H1 (cell line): ENCODE data around the gene ASGR2. TPM values are rescaled to one million over a fixed set of nuclear protein-coding genes. Genes with fewer than 3 reads are reported as not detected.

Experiments used
- CTCF ChIA-PET: fragments of 300-600 bp; sonication (Branson Sonifier 250); formaldehyde crosslinking; loops from one replicate; lab custom pipeline; 2021; ENCODE audit not compliant: partially characterized antibody; lab: Charles Lee
- POLR2A ChIA-PET: fragments of 300-600 bp; sonication (Branson Sonifier 250); formaldehyde crosslinking; loops from one replicate; lab custom pipeline; 2021; ENCODE audit warnings: inconsistent platforms; ENCODE audit not compliant: partially characterized antibody; lab: Charles Lee
- DNase-seq, 2 experiments: peaks; one replicate each; pipeline versions ENCODE4 v3.0.0 to v3.0.0-alpha.2; 2010 to 2022; ENCODE audit warnings: low spot score in 2 of 2, low read depth in 1 of 2, mixed read lengths in 1 of 2
- FAIRE-seq: peaks from 2 replicates; lab custom pipeline; 2011; peaks lifted over from hg19 to GRCh38; lab: Jason Lieb, UNC
- H2AFZ ChIP-seq: 2 replicates; pipeline ENCODE4 v1.8.1; 2012; ENCODE audit warnings: low read length, inconsistent platforms
- H2AK5ac ChIP-seq: 2 replicates; pipeline ENCODE4 v1.6.1; 2013; ENCODE audit warnings: low read depth, low read length
- H2BK120ac ChIP-seq: replicated peaks from 2 replicates; pipeline ENCODE3; 2013; ENCODE audit warnings: low read depth, low read length, inconsistent platforms
- H2BK12ac ChIP-seq: 2 replicates; pipeline ENCODE4 v1.6.1; 2013; ENCODE audit warnings: low read depth, low read length
- H2BK15ac ChIP-seq: 2 replicates; pipeline ENCODE4 v1.6.1; 2013; ENCODE audit warnings: low read length
- H2BK20ac ChIP-seq: 2 replicates; pipeline ENCODE4 v1.6.1; 2013; ENCODE audit warnings: low read length
- H2BK5ac ChIP-seq: 2 replicates; pipeline ENCODE4 v1.6.1; 2013; ENCODE audit warnings: low read depth, low read length
- H3K14ac ChIP-seq: 2 replicates; pipeline ENCODE4 v1.6.1; 2013; ENCODE audit warnings: inconsistent platforms; ENCODE audit not compliant: insufficient read length
- H3K18ac ChIP-seq: 2 replicates; pipeline ENCODE4 v1.6.1; 2013; ENCODE audit warnings: low read length; ENCODE audit errors: extremely low read depth
- H3K23ac ChIP-seq: 2 replicates; pipeline ENCODE4 v1.6.1; 2013; ENCODE audit warnings: inconsistent platforms; ENCODE audit not compliant: insufficient read length
- H3K23me2 ChIP-seq: 2 replicates; pipeline ENCODE4 v1.6.1; 2013; ENCODE audit warnings: low read depth, low read length
- H3K27ac ChIP-seq: 2 replicates; pipeline ENCODE4 v1.6.1; 2011; ENCODE audit warnings: low read depth, low read length, inconsistent platforms
- H3K27me3 ChIP-seq, 4 experiments: replicated peaks in 1 of 4; 1 replicate in 1 of 4; 2 replicates in 3 of 4; pipeline versions ENCODE4 v1.6.1 to v1.8.1; 2011 to 2013; ENCODE audit warnings: low read length in 3 of 4, mild to moderate bottlenecking in 3 of 4, inconsistent platforms in 2 of 4, mixed read lengths in 2 of 4, moderate library complexity in 1 of 4; ENCODE audit not compliant: control insufficient read depth in 3 of 4, insufficient read depth in 3 of 4; ENCODE audit errors: extremely low read depth in 1 of 4
- H3K36me3 ChIP-seq, 4 experiments: 2 replicates each; pipeline versions ENCODE4 v1.6.1 to v1.8.1; 2011 to 2013; ENCODE audit warnings: mild to moderate bottlenecking in 4 of 4, low read length in 3 of 4, moderate library complexity in 2 of 4, control low read depth in 1 of 4, inconsistent platforms in 1 of 4; ENCODE audit not compliant: insufficient read depth in 4 of 4, control insufficient read depth in 2 of 4
- H3K4ac ChIP-seq: replicated peaks from 2 replicates; pipeline ENCODE3; 2013; ENCODE audit warnings: low read length, low read depth, mixed read lengths, inconsistent platforms; ENCODE audit not compliant: insufficient read length
- H3K4me1 ChIP-seq, 4 experiments: replicated peaks in 1 of 4; 1 replicate in 1 of 4; 2 replicates in 3 of 4; pipeline versions ENCODE4 v1.6.1 to v1.8.1; 2011 to 2013; ENCODE audit warnings: low read length in 3 of 4, inconsistent platforms in 2 of 4, mixed read lengths in 1 of 4; ENCODE audit not compliant: insufficient read depth in 4 of 4, control insufficient read depth in 3 of 4
- H3K4me2 ChIP-seq, 2 experiments: 2 replicates each; pipeline versions ENCODE4 v1.6.1 to v1.8.1; 2011 to 2013; ENCODE audit warnings: low read depth in 2 of 2, low read length in 2 of 2, control low read depth in 1 of 2, inconsistent platforms in 1 of 2, mild to moderate bottlenecking in 1 of 2; ENCODE audit not compliant: insufficient read depth in 1 of 2
- H3K4me3 ChIP-seq, 4 experiments: fragments of 200-600, 300-600 bp in 1 of 4; sonication (generic), shearing (Covaris generic), sonication (Bioruptor Twin) in 1 of 4; 2 replicates each; pipeline versions ENCODE4 v1.5.1 to v1.8.1; 2011 to 2016; ENCODE audit warnings: low read length in 4 of 4, low read depth in 3 of 4, control low read depth in 2 of 4, inconsistent platforms in 2 of 4, mild to moderate bottlenecking in 2 of 4, mixed read lengths in 1 of 4, moderate library complexity in 1 of 4; ENCODE audit not compliant: insufficient read depth in 2 of 4; ENCODE audit errors: extremely low read depth in 1 of 4
- H3K56ac ChIP-seq: replicated peaks from 2 replicates; pipeline ENCODE3; 2013; ENCODE audit warnings: low read depth, mild to moderate bottlenecking, mixed read lengths, low read length, inconsistent platforms; ENCODE audit not compliant: insufficient read length
- H3K79me1 ChIP-seq: 2 replicates; pipeline ENCODE4 v1.6.1; 2013; ENCODE audit warnings: low read depth, low read length, control low read depth
- H3K79me2 ChIP-seq, 2 experiments: 2 replicates each; pipeline versions ENCODE4 v1.6.1 to v1.8.1; 2012 to 2013; ENCODE audit warnings: low read length in 2 of 2, mild to moderate bottlenecking in 2 of 2, inconsistent platforms in 1 of 2; ENCODE audit not compliant: insufficient read depth in 2 of 2, control insufficient read depth in 1 of 2
- H3K9ac ChIP-seq, 4 experiments: replicated peaks in 1 of 4; 1 replicate in 1 of 4; 2 replicates in 3 of 4; pipeline versions ENCODE4 v1.6.1 to v1.8.1; 2011 to 2013; ENCODE audit warnings: low read depth in 3 of 4, low read length in 3 of 4, control low read depth in 2 of 4, mild to moderate bottlenecking in 2 of 4, moderate library complexity in 2 of 4, inconsistent platforms in 1 of 4; ENCODE audit errors: extremely low read depth in 1 of 4
- H3K9me3 ChIP-seq, 2 experiments: 2 replicates each; pipeline versions ENCODE4 v1.6.1 to v1.8.1; 2012 to 2013; ENCODE audit warnings: mild to moderate bottlenecking in 2 of 2, moderate library complexity in 2 of 2, control low read depth in 1 of 2, inconsistent platforms in 1 of 2, low read depth in 1 of 2, low read length in 1 of 2, mixed read lengths in 1 of 2; ENCODE audit not compliant: insufficient read depth in 2 of 2
- H4K20me1 ChIP-seq, 2 experiments: replicated peaks in 1 of 2; 2 replicates each; pipeline versions ENCODE3 to v1.8.1; 2011 to 2013; ENCODE audit warnings: inconsistent platforms in 2 of 2, low read length in 2 of 2, mild to moderate bottlenecking in 1 of 2; ENCODE audit not compliant: insufficient read depth in 2 of 2, control insufficient read depth in 1 of 2
- H4K5ac ChIP-seq: 2 replicates; pipeline ENCODE4 v1.6.1; 2013; ENCODE audit warnings: low read length, low read depth, mixed read lengths, inconsistent platforms; ENCODE audit not compliant: insufficient read length
- H4K8ac ChIP-seq: 2 replicates; pipeline ENCODE4 v1.8.0; 2013; ENCODE audit warnings: mild to moderate bottlenecking, moderate library complexity, low read length, inconsistent platforms; ENCODE audit not compliant: insufficient read depth; ENCODE audit errors: extremely low read depth
- H4K91ac ChIP-seq: replicated peaks from 2 replicates; pipeline ENCODE3; 2013; ENCODE audit warnings: low read length, mixed read lengths, inconsistent platforms; ENCODE audit not compliant: insufficient read length
- E2F6 ChIP-seq: IDR thresholded peaks from 2 replicates; pipeline ENCODE4 v1.6.1; 2012; ENCODE audit warnings: inconsistent platforms
- FOSL1 ChIP-seq: IDR thresholded peaks from 2 replicates; pipeline ENCODE4 v1.6.1; 2011; ENCODE audit warnings: mild to moderate bottlenecking, low read depth, low read length, moderate library complexity; ENCODE audit not compliant: insufficient read depth
- HDAC2 ChIP-seq, 2 experiments: fragments of 300-600 bp in 1 of 2; sonication (generic) in 1 of 2; IDR thresholded peaks; 2 replicates each; pipeline ENCODE4 v1.6.1; 2011 to 2012; ENCODE audit warnings: low read depth in 2 of 2, low read length in 2 of 2, mild to moderate bottlenecking in 2 of 2, moderate library complexity in 2 of 2, borderline replicate concordance in 1 of 2, inconsistent platforms in 1 of 2
- MAFK ChIP-seq: IDR thresholded peaks from 2 replicates; pipeline ENCODE4 v1.6.1; 2012; ENCODE audit warnings: low read depth, mild to moderate bottlenecking, improper control_type of control experiment, low read length
- WGBS, 2 experiments: shearing (Covaris generic) in 1 of 2; methylation state at CpG; one replicate each; pipeline versions ENCODE4 v1.1.6 to v1.1.7; 2013 to 2015; ENCODE audit warnings: low lambda C conversion rate in 2 of 2, mixed read lengths in 2 of 2, inconsistent platforms in 1 of 2, low coverage in 1 of 2, missing lambda C conversion rate in 1 of 2; ENCODE audit not compliant: insufficient replicate concordance in 2 of 2, insufficient coverage in 1 of 2, insufficient read length in 1 of 2; ENCODE audit errors: extremely low coverage in 1 of 2, missing lambda C conversion rate in 1 of 2; 5-methylcytosine and 5-hydroxymethylcytosine counted together
- polyA plus RNA-seq, 7 experiments: library from polyadenylated mRNA; depleted of rRNA in 3 of 7; stranded (reverse) in 5 of 7; unstranded in 2 of 7; fragments of >200 nt in 5 of 7; fragments of 200-250 nt in 2 of 7; gene quantifications; 1 replicate in 5 of 7; 2 replicates in 1 of 7; 4 replicates in 1 of 7; pipeline versions ENCODE4 v1.2.1 to v1.2.3, GENCODE V29; 2011 to 2013; ENCODE audit warnings: missing spikeins in 2 of 7, mixed read lengths in 2 of 7
- total RNA-seq: library from RNA; stranded (reverse); fragmentation: NEBNext Ultra II Directional; extraction: Animal tissue kit (Norgen Biotek cat#: 25700); gene quantifications from 2 replicates; pipeline ENCODE4 v1.2.1, GENCODE V29; 2021

The ASGR2 gene
- total and polyA plus RNA-seq, 2 of the 8 experiments (the other 6 are each of a cell fraction or from before 2014, with no cell fraction given), result 0.91 TPM; not detected in 1

DNA sequence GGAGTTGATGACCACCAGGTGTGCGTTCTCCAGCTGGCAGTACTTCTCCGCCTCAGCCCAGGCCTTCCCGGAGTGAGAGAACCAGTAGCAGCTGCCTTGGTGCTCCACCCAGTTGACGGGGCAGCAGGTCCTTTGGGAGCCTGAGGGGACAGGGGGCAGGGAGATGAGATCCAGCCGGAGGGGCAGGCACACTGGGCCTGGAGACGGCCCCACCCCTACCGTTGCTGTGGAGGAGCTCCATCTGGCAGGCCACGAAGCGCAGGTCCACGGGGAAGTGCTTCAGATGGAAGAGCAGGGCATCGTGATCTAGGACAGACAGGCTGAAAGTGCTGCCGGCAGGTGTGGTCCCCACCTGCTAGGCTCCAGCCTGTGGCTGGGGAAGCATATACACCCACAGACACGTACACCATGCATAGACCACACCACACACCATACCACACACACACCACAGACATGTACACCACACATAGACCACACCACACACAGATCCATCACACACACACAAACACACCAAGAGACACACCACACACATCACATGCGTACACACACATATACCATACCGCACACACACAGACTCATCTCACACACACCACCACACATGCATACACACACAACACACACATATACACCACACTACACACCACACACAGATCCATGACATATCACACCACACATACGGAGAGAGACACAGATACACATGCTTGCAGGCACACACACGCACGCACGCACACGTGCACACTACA, 7.4 kb downstream of the ASGR2 start:
- H3K18ac ChIP-seq, result no peak overlapping the region
- no peak overlapping the region for H3K4me3 ChIP-seq
- H3K9ac ChIP-seq, result no peak overlapping the region
- 0 out of 2 replicates have a peak overlapping the region, but pooled peaks have one; percentile 33 for H2AK5ac ChIP-seq
- peak overlapping the region; percentile 77; the same call in 1 of the 2 replicates for H2BK20ac ChIP-seq
- H4K91ac ChIP-seq, result peak overlapping the region; percentile 93
- no peak overlapping the region for H2BK120ac ChIP-seq
- no peaks in the 10 kb centered on the region; a peak in 1 of 7 replicates for H3K4me1 ChIP-seq
- FAIRE-seq, result no peak
- peaks cover 0 to 4% of the 10 kb centered on the region in 2 experiments for H4K20me1 ChIP-seq
- peak overlapping the region; percentile 35; the same call in 1 of the 2 replicates for H2BK5ac ChIP-seq
- 89% methylated on average over 18 of the region's 20 CpGs; no CpG with 5 or more reads in 1 of the 2 experiments for WGBS, 2 experiments
- no peak overlapping the region for H3K27ac ChIP-seq
- H3K23me2 ChIP-seq, result peaks cover 5% of the 10 kb centered on the region; the same call in 1 of the 2 replicates
- peak overlapping the region; percentile 97; the same call in 1 of the 2 replicates for H2BK12ac ChIP-seq
- peak overlapping the region; percentile 99 for H2BK15ac ChIP-seq
- peak overlapping the region; percentile 30 for H3K56ac ChIP-seq
- DNase-seq, result no peak
- no peaks in the 10 kb centered on the region for H3K79me2 ChIP-seq
- H2AFZ ChIP-seq, result no peak overlapping the region
- H3K36me3 ChIP-seq, result no peaks in the 10 kb centered on the region
- no peak overlapping the region for H3K14ac ChIP-seq
- H3K79me1 ChIP-seq, result no peaks in the 10 kb centered on the region
- POLR2A ChIA-PET, result no interaction called here
- H3K4ac ChIP-seq, result peak overlapping the region; percentile 97
- H3K23ac ChIP-seq, result no peak overlapping the region
- H3K27me3 ChIP-seq, result no peaks in the 10 kb centered on the region; a peak in 1 of 7 replicates
- CTCF ChIA-PET, result interaction anchor here (0.9 to 1.6 kb wide), 3 partner anchors 11 to 62 kb away, joined by 3 to 7 read pairs (median 3); no protein-coding TSS in a partner anchor
- H3K9me3 ChIP-seq, result no peaks in the 10 kb centered on the region
- H4K5ac ChIP-seq, result no peak overlapping the region
- H3K4me2 ChIP-seq, result no peak overlapping the region
- peak overlapping the region; percentile 89 for H4K8ac ChIP-seq
- TF ChIP-seq HDAC2 (IDR thresholded peaks at IDR 0.05; ENCODE audit: borderline replicate concordance in 1 of 2, low read depth in 2 of 2, low read length in 2 of 2) (no peak), MAFK (no peak), FOSL1 (no peak), E2F6 (no peak)
